ENCODE data around the gene CDR2.
"Not testable (repeated sequence)": the region's sequence is repeated elsewhere in the genome, so short reads cannot be mapped to it uniquely, and the experiment has no call there.

CDR2 gene

DNA sequence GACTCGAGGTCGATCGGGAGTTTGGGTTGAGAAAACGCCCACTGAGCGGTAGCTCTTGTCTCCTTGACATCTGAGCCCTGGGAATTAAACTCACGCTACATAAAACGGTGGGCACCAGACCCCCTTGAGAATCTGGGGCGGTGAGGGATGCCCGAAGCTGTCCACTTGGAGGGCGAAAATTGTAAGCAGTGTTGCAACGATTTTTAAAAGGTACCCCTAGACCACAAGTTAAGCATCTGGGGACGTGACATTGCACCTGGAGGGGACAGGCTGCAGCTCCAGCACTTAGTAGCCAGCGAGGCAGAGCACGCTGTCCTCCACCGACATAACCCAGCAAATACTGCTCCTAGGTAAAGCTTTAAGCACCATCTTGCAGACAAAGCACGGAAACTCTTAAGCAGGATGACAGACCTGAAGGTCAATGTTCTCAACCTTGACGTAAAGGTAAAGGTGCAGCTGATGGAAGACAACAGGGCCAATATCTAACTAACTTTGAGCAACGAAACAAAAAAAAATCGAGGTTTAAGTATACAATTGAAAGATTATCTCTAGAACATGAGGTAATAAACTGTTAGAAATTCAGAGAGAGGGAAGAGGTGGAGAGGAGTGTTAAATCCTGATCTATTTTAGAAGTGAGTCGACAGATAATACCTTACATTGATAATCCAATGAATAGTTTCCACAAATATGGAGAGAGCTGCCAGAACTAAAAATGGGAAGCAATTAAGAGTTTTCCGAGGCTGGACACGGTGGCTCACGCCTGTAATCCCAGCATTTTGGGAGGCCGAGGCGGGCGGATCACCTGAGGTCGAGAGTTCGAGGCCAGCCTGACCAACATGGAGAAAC, 921 bp upstream of the CDR2 start:
- DNase-seq, result no peak

DNA sequence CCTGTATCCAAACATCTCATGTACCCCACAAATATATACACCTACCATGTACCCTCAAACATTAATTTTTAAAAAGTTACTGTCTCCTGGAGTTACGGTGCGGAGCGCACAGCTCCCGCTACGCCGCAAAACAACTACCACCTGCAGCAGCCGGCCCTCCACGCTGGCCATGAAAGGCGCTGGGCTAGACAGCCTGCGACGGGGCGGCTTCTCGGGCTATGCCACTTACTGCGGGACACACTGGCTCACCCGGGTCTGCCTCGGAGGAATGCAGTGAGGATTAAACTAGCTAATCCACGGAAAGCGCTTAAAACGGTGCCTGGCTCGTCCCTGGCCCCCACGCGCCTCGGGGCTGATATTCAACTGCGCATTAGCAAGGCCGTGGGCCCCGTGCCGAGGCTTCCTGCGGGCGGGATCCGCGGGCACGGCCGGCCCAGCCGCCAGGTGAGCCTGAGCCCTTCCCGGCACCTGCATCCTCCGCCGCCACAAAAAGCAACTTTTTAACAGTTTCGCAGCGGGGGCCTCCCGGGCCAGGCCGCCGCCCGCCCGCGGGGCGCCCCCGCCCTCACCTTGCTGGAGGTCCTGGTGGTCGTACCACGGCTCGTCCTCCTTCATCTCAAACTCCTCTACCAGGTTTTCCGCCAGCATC, 633 bp downstream of the CDR2 start:
- DNase-seq, result peak; percentile 22

DNA sequence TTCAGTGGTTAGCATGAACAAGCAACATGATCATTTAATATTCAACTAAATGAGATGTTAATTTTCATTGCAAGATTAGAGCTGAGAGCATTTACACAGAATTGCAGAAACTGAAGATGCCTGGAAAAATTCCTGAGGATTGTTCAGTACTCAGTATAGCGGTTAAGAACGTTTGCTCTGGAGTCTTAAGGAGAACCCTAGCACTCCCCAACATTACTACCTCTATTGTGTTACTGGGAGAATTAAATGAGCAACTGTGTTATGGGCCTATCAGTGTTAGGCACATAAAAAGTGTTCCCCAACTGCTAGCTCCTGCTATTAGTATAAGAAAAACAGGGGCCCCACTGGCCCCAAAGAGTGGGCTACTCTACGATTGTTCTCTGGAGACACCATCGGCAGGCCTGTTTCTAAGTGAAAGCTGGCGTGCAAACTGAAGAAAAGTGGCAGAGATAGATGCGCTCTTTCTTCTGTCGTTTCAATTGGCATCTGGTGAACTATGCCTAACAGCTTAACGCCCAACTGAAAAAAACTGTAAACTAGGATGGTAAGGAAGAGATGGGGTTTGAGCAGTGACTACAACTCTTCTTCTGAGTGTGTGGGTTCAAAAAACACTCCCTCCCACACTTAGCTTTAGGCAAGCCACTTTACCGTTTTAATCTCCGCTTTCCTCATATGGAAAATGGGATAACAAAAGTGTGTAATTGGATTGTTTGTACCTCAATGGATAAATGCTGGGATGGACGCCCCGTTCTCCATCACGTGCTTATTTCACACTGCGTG, 1.3 kb downstream of the CDR2 start:
- DNase-seq, result no peak

DNA sequence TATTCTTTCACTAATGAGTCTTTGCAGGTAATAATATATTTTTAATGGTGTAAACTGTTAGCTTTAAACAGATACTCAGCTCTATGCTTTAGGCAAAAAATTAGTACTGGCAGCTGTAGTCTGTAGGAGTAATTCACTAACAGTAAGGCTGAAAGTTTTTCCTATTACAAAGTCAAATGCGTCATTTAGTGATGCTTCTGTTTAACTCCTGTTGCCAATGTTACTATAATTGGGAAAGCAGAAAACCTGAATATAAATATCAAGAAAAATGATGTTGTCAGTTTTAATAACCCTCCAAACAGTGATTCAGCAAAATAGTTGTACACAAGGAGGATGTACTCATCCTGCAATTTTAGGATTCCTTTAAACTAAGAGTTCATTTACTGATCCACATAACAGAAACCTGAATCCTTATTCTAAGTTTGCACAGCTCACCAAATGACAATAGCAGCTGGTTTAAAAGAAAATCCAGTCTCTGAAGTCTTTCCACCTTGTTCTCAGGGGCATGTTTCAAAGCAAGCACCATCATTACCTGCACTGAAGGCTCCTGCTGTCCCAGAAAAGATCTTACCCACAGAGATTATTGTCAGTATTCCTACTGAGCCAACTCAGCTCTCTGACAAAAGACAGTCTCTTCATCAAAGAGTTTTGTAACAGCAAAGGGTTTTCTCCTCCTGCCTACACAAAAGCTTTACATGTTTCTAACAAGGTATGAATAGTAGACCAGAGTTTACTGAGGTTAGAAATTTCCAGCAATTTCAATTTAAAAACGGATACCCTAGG, 4.2 kb downstream of the CDR2 start:
- no peak for DNase-seq

DNA sequence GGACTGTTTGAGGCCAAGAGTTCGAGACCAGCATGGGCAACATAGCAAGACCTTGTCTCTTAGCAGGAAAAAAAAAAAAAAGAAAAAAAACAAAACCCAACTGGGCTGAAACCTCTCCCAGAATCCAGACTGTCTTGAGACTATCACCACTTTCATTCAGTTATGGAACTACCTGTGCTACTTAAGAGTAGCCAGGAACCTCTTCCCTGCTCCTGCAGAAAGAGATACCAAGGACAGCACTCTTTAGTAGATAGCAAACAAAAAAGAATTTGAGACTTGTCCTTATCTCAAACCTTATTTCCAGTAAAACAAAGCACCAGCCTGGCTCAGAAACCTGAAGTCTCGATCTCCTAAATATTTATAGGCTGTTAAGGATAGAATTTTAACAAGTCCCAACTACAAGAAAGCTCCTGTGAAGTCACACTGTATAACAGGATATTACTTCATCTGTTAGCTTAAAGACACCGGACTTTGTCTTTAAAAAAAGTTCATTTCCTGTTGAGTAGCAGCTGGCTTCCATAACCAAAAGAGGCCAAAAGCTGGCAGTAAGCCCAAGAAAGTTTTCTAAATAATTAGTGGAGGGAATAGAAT, 5.1 kb downstream of the CDR2 start:
- no peak for DNase-seq

DNA sequence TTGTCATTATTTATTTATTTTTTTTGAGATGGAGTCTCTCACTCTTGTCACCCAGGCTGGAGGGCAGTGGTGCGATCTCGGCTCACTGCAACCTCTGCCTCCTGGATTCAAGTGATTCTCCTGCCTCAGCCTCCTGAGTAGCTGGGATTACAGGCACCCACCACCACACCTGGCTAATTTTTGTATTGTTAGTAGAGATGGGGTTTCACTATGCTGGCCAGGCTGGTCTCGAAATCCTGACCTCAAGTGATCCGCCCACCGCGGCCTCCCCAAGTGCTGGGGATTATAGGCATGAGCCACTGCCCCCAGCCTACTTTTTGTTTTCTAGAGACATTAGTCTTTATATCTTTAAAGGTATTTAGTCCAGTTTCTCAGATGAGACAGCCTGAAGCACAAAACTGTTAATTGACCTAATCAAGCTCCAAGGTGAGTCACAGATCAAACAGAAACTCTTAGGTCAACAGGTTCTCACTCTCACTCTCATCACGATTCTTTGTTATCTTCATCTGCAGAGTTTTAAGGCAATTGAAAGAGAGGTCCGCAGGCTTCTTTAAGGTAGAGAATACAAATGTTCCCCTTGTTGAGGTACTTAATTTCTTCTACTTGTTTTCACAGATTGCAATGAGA, 6.1 kb downstream of the CDR2 start:
- not testable (repeated sequence) for DNase-seq

DNA sequence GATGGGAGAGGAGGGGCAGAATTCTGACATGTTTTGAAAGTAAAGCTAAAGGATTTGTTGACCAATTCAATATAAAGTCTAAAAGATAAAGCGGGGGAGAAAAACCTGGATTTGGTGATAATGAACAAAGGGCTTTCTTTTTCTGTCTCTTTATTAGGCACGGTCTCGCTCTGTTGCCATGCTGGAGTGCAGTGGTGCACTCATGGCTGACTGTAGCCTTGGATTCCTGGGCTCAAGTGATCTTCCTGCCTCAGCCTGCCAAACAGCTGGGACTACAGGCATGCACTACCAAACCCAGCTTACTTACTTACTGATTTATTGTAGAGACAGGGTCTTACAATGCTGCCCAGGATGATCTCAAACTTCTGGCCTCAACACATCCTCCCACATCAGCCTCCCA, 7.5 kb downstream of the CDR2 start:
- DNase-seq, result no peak

DNA sequence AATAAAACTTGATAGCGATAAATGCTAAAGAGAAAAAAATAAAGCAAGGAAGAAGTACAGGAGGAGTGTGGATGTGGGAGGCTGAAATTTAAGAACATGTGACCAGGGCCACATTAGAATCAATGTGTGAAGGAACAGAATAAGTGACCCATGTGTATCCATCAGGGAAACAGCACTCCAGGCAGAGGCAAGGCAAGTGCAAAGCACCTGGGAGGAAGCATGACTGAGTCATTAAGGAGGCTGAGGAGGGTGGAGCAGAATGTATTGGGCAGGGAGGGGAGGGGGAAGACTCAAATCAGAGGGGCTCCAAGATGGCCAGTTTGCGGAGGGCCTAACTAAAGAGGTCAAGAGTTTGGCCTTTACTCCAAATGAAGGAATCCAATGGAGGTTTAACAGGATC, 8.0 kb downstream of the CDR2 start:
- DNase-seq, result no peak

DNA sequence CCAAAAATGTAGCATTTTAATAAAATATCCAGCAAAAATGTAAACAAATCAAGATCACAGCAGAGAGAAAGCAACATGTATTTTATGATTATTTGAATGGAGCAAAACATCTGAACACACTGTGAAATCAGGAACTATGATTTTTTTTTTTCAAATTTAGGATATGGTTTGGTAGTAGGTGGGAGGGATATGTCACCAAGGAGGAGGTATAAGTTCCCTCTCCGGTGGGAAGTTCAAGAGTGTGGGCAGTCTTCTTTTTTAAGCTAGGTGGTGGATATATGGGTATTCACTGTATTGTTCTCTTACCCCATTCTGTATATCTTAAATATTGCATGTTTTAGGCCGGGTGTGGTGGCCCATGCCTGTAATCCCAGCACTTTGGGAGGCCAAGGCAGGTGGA, 10.2 kb downstream of the CDR2 start:
- DNase-seq, result no peak

DNA sequence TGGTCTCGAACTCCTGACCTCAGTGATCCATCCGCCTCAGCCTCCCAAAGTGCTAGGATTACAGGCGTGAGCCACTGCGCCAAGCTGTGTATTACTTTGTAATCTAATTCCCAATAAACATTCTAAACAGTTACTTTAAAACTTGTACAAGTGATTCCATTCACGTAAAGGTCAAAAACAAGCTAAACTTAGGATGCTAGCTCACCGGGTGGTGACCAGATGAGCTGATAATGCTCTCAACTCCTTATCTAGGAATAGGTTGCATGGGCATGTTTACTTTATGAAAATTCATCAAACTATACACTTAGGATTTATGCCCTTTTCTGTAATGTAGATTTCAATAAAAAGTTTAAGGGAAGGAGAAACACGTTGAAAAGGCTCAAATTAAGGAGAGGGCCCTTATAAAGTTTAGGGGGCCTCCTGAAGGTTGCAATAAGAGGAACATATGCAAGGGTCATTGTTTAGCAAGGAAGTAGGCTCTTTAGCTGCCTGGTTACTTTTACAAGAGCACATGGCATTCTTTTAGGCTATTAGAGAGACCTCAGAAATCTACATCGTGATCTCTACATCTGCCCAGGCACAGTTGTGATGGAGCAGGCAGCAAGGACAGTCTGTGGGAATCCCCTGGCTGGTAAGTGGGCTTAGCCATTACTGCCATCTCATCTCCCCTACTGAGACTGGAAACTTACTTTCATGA, 13.3 kb downstream of the CDR2 start:
- no peak for DNase-seq

DNA sequence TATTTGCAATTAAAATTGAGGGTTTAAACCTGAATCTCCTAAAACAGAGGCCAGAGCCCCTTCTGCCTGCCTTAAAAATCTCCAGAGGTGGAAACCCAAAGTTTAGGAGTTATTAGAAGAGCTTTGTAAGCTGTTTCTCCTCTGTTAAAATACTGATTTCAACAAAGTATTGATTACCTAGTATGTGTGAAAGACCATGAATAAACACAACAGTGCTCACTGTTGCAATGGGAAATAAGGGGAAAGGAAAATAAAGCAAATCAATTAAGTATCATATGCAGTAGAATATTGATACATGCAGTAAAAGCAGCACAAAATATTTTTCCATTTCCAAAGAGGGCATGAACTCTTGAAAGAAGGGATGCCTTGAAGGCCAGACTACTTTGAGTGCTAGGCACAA, 14.7 kb downstream of the CDR2 start:
- no peak for DNase-seq

DNA sequence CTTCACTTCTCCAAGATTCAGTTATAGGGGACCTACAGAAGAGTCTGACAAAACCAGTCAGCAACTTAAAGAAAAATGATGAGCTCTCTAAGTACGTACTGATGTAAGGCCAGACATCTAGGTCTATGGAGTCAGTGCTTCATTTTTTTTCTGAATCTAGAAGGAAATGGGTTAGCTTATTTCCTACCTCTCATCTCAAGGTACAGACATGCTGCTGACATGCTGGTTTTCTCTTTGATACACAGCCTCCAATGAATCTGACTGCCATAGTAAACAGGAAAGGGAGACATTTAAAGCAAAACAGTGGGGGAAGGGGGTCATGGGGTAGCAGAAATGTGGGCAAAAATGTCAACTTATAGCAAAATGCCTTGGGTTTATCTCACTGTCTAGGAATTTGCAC, 16.4 kb downstream of the CDR2 start:
- DNase-seq, result peak; percentile 26

DNA sequence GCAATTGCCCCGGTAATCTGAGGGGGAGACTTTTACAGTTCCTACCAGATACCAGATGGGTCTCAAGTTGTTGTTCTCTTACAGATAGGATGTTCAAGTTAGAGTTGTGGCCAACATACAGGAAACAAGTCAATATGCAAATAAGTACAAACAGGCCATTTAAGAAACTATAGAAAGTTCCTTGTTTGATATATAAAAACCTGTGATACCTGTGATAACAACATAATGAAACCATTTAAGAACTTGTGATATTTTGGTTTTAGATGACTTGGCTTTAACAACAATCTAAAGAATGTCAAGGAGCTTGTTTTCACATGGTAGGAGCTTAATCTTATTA, 16.8 kb downstream of the CDR2 start:
- no peak for DNase-seq

DNA sequence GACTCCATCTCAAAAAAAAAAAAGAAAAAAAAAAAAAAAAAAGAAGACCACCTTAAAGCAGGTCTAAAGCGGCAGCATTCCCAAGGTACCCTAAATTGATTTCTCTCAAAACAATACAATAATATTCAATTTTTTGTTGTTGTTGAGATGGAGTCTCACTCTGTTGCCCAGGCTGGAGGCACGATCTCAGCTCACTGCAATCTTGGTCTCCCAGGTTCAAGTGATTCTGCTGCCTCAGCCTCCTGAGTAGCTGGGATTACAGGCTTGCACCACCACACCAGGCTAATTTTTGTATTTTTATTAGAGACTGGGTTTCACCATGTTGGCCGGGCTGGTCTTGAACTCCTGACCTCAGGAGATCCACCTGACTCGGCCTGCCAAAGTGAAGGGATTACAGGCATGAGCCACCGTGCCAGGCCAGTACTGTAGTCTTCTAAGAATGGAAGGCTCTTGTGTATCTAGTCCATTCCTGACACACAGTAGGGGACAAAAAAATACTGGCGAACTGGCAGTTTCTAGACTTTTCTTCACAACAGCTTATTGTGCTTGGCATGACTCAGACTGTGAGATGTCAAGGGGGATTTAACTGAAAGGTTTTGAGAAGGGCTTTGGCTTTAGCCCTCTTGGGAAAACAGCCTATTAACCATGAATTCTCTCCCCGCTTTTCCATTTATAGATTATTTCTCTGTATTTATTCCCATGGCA, 17.3 kb downstream of the CDR2 start:
- peak; percentile 12 for DNase-seq

DNA sequence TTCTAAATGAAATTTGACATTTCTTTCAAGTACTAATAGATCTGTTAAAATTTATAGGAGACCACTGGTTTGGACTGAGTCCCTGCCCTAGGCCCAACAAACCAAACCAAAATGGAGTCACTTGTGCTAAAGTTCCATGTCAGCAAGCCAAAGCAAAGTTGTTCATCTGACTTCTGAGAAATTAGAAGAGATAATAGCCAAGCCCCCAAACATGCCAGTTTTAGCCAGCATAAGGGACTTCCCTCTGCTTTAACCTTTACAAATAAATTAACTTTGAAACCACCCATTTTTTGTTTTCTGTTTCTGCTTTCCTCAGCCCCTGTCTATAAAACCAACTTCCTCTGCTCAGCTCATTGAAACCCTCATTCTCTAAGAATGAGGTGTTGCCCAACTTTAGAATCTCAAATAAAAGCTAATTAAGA, 18.9 kb downstream of the CDR2 start:
- DNase-seq, result no peak

DNA sequence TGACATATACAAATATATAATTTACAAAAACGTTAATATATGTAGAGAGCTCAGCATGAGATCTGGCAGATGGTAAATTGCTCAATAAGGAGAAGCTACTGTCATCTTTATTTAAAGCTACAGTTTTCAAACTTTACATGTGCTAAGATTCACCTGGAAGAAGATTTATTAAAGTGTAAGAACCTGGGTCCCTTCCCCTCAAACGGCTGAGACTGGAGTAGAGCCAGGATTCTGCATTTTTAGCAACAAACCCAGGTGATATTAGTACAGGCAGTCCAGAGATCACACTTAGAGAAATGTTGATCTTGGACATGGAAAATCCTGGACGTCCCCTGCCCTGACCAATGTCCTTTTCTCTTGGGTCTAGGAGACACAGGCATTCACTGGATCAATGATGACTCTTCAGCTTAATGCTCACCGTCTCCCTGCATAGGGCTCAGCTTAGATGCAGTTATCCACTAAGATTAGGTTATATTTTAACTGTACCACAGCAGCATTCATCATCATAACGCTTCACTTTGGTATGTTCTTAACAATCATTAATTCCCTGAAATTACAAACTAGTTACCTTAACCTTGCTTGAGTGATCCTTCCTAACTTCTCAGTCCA, 20.4 kb downstream of the CDR2 start:
- DNase-seq, result no peak

DNA sequence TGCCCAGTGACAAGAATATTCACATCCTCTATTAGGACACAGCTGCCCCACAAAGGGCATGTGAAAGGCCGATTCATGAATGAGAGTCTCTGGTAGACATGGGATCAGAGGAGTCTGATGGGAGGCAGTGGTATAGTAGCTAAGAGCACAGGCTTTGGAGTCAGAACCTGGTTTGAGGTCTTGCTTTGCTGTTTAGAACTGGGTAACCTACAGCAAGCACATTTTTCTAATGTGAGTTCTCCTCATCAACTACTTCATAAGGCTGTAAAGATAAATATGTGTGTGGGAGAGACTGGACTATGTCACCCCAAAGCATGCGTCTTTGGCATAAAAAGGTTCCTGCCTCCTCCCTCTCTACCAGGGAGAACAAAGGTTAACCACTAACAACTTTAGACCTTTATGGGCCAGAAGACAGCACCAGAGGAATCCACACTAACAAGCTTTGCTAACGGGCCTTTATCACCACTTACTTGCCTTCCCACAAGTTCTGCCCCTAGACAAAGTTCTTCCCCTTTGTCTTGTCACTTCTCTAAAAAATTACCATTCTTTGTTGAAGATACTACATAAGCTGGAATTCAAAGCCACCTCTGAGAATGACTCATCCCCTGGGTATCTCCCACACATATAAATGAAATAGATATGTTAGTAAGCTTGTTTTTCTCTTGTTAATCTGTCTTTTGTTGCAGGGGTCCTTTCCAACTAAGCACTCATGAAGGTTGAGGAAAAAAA, 21.1 kb downstream of the CDR2 start:
- DNase-seq, result no peak

DNA sequence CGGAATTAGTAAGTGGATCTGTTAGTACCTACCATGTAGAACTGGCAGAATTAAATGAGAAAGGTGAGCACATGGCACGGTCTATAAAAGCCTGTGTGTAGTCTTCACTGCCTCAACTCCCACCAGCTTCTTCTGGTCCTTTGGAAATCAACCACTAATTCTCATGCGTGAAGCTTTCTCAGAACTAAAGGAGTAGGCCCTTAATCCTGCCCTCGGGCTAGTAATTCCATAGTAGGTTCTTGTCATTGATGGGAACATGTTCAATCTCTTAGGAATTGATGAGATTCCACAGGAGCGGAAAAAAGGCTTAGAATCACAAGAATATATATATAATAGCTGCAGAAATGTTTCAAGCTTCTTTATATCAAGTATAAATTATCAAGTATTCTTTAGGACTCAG, 21.7 kb downstream of the CDR2 start:
- DNase-seq, result no peak

DNA sequence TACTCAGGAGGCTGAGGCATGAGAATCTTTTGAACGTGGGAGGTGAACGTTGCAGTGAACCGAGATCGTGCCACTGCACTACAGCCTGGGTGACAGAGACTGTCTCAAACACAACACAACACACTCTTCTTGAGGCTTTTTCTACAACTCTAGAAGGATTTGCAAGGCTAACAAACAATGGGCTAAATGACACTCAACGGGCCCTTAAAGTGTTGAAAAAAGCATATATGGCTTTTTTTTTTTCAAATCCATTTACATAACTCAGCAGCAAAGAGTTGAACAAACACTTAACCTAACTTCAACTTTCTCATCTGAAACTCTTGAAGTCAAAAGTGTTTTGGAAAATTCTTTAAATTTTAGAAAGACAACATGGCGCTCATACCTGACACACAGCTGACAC, 22.3 kb downstream of the CDR2 start:
- DNase-seq, result no peak

DNA sequence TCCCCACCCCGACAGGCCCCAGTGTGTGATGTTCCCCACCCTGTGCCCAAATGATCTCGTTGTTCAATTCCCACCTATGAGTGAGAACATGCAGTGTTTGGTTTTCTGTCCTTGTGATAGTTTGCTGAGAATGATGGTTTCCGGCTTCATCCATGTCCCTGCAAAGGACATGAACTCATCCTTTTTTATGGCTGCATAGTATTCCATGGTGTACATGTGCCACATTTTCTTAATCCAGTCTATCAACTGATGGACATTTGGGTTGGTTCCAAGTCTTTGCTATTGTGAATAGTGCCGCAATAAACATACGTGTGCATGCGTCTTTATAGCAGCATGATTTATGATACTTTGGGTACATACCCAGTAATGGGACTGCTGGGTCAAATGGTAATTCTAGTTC, 23.4 kb downstream of the CDR2 start:
- not testable (repeated sequence) for DNase-seq
